GM18499 (cell line): ENCODE data around the gene SLC37A4.

Experiments used
- ATAC-seq: cut with Tn5 transposase; IDR thresholded peaks from one replicate; pipeline ENCODE4 v1.9.1; 2021; ENCODE audit warnings: moderate number of reproducible peaks; ENCODE audit not compliant: insufficient read depth, unreplicated experiment

SLC37A4 gene

GRCh38 chr11:118980191-118980881 lies 50.3 kb downstream of the SLC37A4 start:
- no peak for ATAC-seq

- no peak for ATAC-seq
Measured at GRCh38 chr11:118979434-118979833, 51.2 kb downstream of the SLC37A4 start.

- ATAC-seq = no peak
Measured at GRCh38 chr11:118975771-118976709, 54.6 kb downstream of the SLC37A4 start.
